Measurements from ENCODE around the gene NIFK.
"Not testable (repeated sequence)": the region's sequence is repeated elsewhere in the genome, so short reads cannot be mapped to it uniquely, and the experiment has no call there.

Gene NIFK

DNA sequence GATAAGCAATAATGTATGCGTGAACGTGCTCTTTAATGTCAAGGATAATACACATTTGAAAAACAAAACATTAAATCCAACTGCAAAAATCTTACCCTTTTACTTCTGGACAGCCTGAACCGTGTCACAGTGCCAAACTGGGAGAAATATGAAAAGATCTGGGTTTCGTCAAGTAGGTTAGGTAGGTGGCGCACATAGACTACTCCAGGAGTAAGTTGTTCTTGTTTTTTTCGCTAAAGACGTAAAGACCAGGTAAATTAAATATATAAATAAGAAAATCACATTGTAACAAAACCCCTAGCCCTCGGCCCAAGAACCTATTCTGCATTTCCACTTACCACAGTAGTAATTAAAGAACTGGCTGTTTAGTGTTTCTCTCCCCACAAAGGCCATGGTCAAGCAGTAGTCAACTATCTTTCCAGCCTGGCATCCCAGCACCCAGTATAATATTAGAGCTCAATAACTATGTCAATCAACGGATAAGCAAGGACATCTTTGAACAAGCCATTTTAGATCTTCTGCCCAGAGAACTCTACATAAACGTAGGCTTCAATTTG is 1.1 kb downstream of the NIFK start:
- no peak for DNase-seq (ENCODE audit: extremely low read depth in 1 of 2, low read depth in 1 of 2)

DNA sequence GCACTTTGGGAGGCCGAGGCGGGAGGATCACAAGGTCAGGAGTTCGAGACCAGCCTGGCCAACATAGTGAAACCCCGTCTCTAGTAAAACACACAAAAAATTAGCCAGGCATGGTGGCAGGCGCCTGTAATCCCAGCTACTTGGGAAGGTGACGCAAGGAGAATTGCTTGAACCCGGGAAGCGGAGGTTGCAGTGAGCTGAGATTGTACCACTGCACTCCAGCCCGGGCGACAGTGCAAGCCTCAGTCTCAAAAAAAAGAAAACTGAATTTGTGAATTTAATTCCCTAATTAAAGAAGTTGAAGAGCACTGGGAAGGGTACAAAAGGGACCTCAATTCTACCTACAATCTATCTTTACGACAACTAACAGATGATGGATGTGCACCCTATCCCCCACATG is 2.1 kb downstream of the NIFK start:
- not testable (repeated sequence) for DNase-seq (ENCODE audit: extremely low read depth in 1 of 2, low read depth in 1 of 2)

DNA sequence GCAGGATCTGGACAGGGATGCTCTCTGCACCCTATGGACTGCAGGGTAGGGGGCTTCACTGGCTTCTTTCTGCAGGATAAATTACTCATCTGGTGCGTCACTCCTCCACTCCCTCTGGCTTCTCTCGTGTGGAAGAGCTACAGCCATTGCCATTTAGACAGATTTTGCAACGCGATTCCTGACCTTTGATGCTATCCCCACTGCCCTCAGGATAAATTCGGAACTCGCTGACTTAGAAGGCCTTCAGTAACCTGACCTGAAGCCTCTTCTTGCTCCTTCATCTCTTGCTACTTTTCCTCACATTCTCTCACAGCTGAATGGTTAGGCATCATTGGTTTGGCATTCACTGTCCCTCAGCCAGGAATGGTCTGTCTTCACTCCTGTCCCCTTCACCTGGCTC is 5.3 kb downstream of the NIFK start:
- no peak for DNase-seq (ENCODE audit: extremely low read depth in 1 of 2, low read depth in 1 of 2)

DNA sequence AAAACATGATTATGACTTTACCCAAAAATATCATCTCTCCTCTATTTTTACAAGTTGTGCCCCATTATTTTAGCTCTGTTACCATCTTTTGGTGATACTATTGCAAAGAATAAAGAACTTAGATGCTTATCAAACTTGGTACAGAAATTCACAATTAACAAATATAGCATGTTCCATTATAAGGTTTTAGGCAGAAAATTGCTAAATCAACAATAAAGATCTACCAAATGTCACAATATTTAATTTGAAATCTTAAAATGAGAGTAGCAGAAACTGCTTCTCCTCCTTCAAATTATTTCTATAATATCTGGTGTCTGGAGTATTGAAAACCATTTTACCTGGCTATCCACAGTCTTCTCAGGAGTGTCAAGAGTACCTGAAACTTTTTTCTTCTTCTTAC is 8.7 kb downstream of the NIFK start:
- no peak for DNase-seq (ENCODE audit: extremely low read depth in 1 of 2, low read depth in 1 of 2)

DNA sequence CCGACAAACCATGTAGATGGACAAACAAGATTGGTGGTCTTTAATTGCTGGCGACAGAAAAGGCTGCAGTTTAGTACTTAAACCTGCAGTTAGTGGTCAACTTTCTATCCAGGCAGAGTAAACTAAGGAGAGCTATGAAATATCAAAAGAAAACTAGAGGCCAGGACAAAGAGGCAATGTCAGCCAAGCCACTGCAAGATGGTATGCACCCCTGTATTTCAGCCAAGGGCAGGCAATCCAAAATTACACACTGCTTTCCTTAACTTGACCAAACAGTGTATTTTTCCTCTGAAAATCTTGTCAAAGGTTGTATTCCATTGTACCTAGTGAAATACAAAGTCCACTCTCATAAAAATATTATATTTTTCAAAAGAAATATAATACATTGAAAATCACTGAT is 9.3 kb downstream of the NIFK start:
- no peak for DNase-seq (ENCODE audit: extremely low read depth in 1 of 2, low read depth in 1 of 2)

DNA sequence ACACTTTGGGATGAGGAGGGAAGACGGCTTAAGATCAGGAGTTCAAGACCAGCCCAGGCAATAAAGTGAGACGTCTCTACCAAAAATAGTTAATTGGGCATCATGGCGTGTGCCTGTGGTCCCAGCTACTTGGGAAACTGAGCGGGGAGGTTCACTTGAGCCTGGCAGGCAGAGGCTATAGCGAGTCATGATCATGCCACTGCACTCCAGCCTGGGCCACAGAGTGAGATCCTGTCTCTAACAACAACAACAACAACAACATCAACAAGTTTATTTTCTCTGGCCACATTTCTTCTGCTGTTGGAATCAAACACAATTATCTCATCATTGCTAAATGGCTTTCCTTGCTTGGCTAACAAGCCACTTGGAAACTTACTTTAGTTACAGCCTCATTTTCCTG is 13.4 kb downstream of the NIFK start:
- DNase-seq (ENCODE audit: extremely low read depth in 1 of 2, low read depth in 1 of 2), result no peak

DNA sequence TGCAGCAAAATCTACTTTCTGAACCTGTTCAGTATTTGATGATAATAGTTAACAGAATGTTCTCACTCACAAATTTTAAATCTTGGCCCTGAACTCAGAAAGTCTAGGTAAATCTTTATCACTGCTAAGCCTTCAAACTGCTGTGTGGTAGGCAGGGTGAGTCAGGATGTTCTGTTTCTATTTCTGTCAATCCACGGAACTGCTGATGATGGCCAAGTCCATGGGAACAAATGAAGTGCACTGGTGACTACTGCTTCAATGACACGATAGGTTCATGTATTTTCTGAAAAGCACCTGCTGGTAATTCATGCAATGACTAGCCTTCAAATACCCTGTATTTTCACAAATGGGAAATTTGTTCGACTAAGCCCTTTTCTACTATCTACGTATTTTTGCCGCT is 14.2 kb downstream of the NIFK start:
- no peak for DNase-seq (ENCODE audit: extremely low read depth in 1 of 2, low read depth in 1 of 2)

DNA sequence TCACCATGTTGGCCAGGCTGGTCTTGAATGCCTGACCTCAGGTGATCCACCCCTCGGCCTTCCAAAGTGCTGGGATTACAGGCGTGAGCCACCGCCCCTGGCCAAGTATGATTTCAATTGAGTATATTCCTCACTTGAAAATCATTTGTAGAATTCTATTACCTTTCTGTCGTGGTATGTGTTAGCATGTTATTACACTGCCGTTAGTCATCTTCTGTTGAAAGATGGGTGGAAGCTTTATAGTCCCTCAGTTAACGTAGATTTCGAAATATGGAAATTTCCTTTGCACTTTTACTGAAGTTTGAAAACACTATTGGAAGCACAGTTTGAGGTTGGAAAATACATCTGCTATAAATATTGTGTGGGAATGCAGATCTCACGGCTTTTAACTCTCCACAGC is 14.7 kb downstream of the NIFK start:
- DNase-seq (ENCODE audit: extremely low read depth in 1 of 2, low read depth in 1 of 2), result no peak

DNA sequence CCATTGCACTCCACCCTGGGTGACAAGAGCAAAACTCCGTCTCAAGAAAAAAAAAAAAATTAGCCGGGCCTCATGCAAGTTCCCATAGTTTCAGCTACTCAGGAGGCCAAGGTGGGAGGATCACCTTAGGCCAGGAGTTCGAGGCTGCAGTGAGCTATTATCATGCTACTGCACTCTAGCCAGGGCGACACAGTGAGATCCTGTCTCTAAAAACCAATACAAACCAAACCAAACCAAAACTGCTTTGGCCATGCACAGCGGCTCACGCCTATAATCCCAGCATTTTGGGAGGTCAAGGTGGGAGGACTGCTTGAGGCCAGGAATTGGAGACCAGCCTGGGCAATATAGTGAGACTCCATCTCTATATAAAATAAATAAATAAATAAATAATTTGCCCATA is 19.1 kb downstream of the NIFK start:
- DNase-seq (ENCODE audit: extremely low read depth in 1 of 2, low read depth in 1 of 2), result no peak

DNA sequence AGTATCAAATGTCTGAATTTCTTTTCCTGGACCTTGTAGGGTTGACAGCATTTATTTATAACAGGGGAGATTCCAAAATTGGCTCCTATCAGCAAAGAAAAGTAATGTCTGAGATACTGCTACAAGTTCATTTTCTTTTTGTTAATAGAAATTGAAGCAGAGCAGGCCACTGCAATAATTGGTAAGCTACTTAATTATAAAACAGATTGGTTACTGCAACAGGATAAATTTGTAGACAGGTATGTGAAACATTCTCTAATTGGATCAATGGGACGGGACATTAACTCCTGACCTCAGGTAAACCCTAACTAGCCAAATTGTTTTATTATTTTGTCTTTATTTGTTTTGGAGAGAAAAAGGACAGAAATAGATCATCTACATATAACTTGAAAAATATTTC is 20.5 kb downstream of the NIFK start:
- no peak for DNase-seq (ENCODE audit: extremely low read depth in 1 of 2, low read depth in 1 of 2)

DNA sequence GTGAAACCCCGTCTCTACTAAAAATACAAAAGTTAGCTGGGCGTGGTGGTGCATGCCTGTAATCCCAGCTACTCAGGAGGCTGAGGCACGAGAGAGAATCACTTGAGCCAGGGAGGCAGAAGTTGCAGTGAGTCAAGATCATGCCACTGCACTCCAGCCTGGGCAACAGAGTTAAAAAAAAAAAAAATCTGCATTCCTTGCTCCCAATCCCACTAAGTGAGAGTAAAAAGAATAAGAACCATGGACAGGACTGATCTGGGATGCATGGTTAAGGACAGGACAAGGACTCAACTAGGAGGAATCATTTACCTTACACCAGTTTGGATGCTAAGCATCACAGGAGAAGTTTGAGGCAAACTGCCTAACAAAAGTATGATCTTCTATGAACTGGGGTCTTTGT is 25.2 kb downstream of the NIFK start:
- DNase-seq (ENCODE audit: extremely low read depth in 1 of 2, low read depth in 1 of 2), result not testable (repeated sequence)

DNA sequence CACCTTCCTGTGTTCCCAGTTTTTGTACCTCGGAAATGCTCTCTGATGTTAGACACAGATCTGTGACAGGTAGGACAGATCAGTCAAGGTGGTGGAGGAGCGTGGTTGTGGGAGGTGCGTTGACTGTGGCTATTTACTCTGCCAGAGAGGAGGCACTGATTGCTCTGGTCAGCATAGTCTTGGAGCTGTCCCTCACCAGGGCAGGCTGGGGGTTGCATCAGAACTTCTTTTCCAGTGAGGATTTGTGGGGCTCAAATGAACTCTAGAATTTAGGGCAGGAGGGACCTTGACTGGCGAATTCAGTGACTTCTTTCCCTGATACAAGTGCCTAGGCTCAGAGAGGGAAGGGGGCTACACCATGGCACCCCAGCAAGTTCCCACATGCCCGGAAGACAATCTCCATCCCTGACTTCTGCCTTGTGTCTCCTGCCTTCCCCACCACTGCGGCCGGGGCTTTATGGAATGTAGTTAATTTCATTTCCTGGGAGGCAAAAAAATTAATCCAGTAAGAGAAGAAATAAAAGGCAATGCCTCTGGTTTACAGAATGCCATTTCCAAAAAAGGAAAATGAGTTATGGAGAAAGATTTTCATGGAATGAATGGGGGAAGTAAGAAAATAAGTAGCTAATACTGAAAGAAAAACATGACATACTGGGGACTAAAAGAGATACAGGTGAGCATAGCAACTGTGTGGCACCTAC is 26.1 kb downstream of the NIFK start:
- no peak for DNase-seq (ENCODE audit: extremely low read depth in 1 of 2, low read depth in 1 of 2)

DNA sequence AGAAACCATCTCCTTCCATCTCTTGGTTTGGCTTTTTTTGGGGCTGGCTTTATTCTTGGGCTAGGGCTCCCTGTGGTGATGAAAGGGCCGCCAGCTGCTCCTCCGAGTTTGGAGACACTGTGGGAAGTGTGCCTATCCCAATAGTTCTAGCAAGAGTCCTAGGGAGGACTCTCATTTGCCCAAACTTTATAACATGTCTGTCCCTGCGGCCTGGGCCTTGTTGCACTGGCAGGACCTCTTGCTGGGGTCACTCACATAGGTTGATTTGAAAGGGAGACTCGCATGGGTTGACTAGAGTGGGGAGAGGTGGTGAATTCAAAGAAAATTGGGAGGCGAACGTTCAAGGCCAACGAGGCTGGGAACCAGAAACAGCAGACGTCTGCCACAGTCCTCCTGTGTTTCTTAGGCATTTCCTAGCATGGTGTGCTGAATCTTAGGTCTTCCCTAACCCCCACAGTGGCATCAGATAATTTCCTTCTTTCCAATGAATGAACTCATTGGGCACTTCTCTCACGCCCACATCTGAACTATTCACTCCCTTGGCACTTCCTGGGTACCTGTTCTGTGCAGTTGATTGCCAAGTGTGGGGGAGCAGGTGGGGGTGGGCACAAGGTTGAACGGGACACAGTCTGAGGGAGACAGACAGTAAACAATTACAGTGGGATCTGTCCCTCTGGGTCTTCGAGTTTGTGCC is 26.8 kb downstream of the NIFK start:
- no peak for DNase-seq (ENCODE audit: extremely low read depth in 1 of 2, low read depth in 1 of 2)

DNA sequence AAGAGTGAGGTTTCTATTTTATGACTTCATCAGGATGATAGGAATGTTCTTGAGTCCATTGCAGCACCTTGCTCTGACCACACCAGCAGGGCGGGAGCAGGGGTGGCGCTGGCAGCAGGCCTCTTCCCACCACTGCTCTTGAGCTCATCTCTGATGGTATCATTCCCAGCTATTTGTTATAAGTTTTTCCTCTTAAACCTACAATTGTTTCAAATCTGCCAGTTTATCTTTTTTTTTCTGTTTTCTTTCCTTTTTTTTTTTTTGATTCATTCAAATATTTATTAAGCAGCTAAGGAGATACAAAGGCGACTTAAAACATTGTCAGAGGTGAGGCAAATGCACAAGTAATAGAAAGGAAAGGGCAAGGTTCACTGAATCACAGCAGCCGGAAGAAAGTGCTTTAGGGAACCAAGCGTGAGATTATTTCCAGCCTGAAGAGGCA is 28.7 kb downstream of the NIFK start:
- no peak for DNase-seq (ENCODE audit: extremely low read depth in 1 of 2, low read depth in 1 of 2)

DNA sequence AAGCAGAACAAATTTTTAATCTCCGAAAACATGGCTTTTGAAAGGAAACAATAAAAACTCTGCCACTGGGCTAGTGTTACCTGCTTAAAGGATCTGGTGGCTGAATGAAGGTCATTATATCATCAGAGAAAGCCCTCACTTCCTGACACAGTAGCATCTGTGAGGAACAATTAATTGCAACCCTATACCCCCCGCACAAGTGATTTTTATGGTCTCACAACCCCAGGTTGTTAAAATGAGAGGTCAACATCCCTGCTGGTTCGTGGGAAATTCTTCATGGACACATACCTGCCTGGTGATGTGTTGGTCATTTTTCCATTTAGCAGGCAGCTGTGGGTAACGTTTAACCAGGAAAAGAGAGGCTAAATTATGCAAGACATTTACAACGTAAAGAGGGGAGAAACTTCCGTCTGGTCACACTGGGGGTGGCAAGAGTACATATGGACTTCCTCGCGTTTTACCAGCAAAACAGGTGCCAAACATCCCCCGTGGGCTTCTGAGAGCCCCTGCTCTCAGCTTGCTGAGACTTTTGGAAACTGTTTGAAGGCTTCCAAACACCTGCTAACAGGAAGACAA is 29.2 kb downstream of the NIFK start:
- DNase-seq (ENCODE audit: extremely low read depth in 1 of 2, low read depth in 1 of 2), result no peak

DNA sequence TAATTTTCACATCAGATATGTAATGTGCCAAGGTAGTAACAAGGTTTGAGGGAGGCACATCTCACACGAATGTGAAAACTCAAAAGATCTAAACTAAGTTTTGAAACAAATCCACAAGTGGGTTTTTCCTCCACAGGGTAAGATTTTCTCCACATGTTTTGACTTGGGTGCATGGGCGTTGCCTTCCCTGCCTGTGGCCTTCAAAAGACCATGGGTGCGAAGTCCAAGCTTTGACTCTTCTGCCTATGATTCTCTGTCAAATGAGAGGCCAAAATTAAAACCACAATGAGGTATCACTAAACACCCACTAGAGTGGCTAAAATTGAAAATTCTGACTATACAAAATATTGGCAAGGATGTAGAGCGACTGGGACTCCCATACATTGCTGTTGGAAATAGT is 30.7 kb downstream of the NIFK start:
- no peak for DNase-seq (ENCODE audit: extremely low read depth in 1 of 2, low read depth in 1 of 2)

DNA sequence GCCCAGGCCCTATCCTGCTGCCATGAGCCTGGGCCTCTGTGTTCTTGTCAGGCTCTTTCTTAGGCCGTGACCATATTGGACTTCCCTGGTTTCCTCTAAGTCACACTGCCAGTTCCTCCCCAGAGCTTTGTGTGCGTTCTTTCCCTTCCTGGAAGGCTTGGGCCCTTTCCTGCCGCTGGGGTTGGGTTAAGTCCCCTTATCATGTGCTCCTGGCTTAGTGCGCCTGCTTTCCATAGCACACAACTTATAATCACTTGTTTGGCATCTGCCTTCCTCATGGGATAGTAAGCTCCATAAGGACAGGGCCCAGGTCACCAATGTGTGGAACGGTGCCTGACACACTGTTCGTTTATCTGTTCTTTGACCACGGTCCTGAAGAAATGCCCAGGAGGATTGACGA is 31.3 kb downstream of the NIFK start:
- DNase-seq (ENCODE audit: extremely low read depth in 1 of 2, low read depth in 1 of 2), result no peak

DNA sequence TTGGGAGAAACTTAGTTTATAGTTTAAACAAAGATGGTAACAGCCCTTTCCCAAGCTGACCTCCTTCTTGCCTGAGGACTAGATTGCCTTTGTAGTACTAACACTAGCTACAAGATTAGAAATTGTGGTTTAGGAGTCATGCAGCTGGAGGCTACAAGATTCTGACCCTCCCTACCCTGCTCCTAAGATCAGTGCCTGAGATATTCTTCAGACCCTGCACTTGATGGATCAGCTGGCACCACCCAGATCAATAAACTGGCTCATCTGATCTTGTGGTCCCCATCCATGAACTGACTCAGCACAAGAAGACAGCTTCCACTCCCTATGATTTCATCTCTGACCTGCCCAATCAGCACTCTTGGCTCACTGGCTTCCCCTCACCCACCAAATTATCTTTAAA is 34.9 kb downstream of the NIFK start:
- DNase-seq (ENCODE audit: extremely low read depth in 1 of 2, low read depth in 1 of 2), result not testable (repeated sequence)

DNA sequence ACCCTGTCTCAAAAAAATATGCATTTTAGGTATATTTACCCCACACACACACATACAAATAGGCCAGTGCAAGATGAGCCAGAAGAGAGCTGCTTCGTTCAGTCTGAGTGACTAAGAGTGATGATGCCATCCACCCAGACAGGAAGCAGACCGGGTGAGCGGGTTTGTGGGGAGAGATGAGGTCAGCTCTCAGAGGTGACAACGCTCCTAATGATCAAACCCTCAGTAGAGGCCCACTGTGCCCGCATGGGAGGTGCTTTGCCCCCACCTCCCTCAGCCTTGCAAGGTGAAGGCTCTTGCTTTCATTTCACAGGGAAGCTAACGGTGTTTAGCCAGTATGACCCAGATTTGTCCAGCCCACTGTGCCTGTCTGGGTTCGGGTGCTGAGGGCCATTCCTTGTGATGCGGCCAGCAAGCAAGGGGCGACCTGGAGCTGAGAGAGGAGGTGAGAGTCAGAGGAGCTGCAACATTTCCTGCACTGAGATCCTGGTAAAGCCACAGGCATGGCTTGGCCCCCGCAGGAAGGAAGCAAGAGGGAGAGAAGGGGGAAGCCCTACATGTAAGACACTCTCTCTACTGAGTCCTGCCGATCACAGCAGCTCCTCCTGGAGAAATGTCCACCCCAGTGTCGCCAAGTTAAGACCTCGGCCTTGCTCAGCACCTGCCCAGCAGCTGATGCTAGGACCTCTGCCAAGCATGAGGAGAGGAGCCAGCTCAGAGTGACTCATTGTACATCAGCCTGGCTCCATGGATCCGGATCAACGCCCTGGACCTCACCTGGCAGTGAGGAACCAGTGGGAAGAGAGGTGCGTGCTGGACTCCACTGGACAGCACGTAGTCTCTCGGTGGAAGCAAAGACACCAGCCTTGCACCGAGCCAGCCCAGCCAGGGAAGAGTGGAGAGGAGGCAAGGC is 37.0 kb downstream of the NIFK start:
- peak; percentile 63 to 68 for DNase-seq (ENCODE audit: extremely low read depth in 1 of 2, low read depth in 1 of 2)

DNA sequence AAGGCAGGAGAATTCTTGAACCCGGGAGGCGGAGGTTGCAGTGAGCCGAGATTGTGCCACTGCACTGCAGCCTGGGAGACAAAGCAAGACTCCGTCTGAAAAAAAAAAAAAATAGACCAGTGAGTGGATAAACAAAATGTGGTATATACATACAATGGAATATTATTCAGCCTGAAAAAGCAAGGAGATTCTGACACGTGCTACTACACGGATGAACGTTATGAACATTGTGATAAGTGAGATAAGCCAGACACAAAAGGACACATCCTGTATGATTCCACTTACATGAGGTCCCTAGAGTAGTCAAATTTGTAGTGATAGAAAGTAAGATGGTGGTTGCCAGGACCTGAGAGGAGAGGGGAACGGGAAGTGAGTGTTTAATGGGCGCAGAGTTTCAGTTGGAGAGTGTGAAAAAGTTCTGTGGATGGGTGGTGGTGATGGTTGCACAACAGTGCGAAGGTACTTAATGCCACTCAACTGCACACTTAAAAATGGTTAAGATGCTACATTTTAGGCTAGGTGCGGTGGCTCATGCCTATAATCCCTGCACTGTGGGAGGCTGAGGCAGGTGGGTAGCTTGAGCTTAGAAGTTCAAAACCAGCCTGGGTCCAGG is 38.3 kb downstream of the NIFK start:
- no peak for DNase-seq (ENCODE audit: extremely low read depth in 1 of 2, low read depth in 1 of 2)
